OCI-LY3 (cell line): ENCODE results near the gene COMMD10.

Source experiments
- CTCF ChIP-seq: fragments of 200-600, 300-600 bp; sonication (generic); IDR thresholded peaks from 2 replicates; pipeline ENCODE4 v1.5.1; 2014; ENCODE audit warnings: antibody characterized with exemption, low read length, low read depth
- EZH2phosphoT487 ChIP-seq: fragments of 200-600 bp; shearing (Covaris generic); IDR thresholded peaks from 2 replicates; pipeline ENCODE4 v1.6.1; 2018; ENCODE audit warnings: antibody characterized with exemption, mixed run types, low read depth

DNA sequence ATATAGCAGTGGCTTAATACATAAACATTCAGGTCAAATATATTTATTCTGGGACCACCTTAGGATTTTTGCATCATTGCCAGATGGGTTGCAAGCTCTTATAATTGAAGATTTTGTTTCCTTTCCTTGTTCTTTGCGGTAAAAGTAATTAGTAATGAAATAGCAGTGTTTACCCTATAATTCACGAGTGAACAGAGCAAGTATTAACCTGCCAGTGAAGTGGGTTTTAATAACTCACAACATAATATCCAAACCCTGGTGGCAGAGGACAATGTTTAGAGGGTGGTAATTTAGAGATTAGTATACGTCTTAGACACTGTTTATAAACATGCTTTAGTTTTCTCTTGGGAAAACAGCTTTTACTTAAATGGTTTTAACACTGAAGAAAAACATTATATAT, 40.8 kb upstream of the COMMD10 start:
- TF ChIP-seq EZH2phosphoT487, result no peak
- no peak for TF ChIP-seq CTCF
